Tibial nerve (tissue), 4 donors: ENCODE results near the gene TEX19.

Experiments used
- EP300 ChIP-seq, 2 donors: sonication (generic); formaldehyde crosslinking; IDR thresholded peaks; one replicate each; pipeline ENCODE4 v1.6.1; 2017; ENCODE audit warnings: antibody characterized with exemption in 2 of 2, mild to moderate bottlenecking in 1 of 2
- POLR2A ChIP-seq, 2 donors: fragments of 450-650 bp; IDR thresholded peaks; one replicate each; pipeline ENCODE4 v1.6.1; 2017; ENCODE audit warnings: antibody characterized with exemption in 2 of 2, mild to moderate bottlenecking in 2 of 2, moderate library complexity in 2 of 2
- TF ChIP-seq, protein P1 (sequence below), 5 experiments: fragments of 200-600 bp in 3 of 5; fragments of 450-650 bp in 2 of 5; sonication (generic) in 3 of 5; IDR thresholded peaks; one replicate each; pipeline ENCODE4 v1.5.1; 2016 to 2019; ENCODE audit warnings: antibody characterized with exemption in 5 of 5, mild to moderate bottlenecking in 3 of 5, moderate library complexity in 2 of 5

DNA sequence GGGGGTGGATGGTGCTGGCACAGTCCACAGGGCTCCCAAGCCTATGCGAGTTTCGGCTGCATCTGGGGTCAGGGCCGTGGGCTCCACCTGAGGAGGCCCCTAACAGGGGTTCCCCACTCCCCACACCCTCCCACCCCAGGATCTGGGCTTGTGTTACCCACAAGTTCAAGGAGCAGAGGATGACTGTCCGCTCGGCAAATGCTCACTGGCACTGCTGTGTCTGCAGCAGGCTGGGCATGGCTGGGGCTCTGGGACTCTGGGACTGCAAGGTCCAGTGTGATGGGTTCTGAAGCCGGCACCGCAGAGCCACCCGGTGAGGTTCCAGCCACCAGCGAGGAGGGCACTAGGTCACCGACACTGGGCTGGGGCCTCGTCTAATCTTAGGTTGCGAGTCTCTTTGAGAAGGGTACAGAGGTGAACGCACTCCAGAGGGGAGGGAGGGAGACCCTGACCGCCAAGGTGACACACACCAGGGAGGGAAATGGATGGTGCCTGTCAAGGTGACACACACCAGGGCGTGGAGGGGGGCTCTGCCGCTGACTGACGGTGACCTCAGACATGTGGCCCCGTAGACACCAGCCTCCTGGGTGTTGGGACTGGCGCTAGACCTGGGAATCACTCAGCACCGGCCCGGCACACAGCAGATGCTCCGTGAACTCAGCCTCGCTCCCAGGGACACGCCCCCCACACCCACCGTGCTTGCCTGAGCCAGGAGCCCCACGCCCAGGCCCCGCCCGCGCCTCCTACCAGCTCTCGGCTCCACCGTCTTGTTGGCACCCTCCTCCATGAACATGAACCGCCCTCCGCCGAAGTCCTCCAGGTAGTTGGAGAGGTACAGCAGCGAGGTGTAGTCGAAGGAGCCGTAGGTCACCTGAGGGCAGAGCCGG, 38.6 kb downstream of the TEX19 start:
- TF ChIP-seq, protein P1, sequence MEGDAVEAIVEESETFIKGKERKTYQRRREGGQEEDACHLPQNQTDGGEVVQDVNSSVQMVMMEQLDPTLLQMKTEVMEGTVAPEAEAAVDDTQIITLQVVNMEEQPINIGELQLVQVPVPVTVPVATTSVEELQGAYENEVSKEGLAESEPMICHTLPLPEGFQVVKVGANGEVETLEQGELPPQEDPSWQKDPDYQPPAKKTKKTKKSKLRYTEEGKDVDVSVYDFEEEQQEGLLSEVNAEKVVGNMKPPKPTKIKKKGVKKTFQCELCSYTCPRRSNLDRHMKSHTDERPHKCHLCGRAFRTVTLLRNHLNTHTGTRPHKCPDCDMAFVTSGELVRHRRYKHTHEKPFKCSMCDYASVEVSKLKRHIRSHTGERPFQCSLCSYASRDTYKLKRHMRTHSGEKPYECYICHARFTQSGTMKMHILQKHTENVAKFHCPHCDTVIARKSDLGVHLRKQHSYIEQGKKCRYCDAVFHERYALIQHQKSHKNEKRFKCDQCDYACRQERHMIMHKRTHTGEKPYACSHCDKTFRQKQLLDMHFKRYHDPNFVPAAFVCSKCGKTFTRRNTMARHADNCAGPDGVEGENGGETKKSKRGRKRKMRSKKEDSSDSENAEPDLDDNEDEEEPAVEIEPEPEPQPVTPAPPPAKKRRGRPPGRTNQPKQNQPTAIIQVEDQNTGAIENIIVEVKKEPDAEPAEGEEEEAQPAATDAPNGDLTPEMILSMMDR (IDR thresholded peaks at IDR 0.05) = no peak
- no peak for TF ChIP-seq POLR2A (IDR thresholded peaks at IDR 0.05)
- TF ChIP-seq EP300 (IDR thresholded peaks at IDR 0.05) = no peak
